Measurements from ENCODE around the gene CCDC122.

GRCh38 chr13:43880926-43881325 lies 1.4 kb upstream of the CCDC122 start:
- TF ChIP-seq EZH2 (IDR thresholded peaks at IDR 0.05; ENCODE audit: insufficient read depth, poor library complexity, severe bottlenecking) (no peak), EZH2phosphoT487 (IDR thresholded peaks at IDR 0.05; ENCODE audit: insufficient read depth, low read depth) (no peak)
